ENCODE data around the gene MPDU1.
"Not testable (repeated sequence)": the region's sequence is repeated elsewhere in the genome, so short reads cannot be mapped to it uniquely, and the experiment has no call there.

MPDU1 gene

DNA sequence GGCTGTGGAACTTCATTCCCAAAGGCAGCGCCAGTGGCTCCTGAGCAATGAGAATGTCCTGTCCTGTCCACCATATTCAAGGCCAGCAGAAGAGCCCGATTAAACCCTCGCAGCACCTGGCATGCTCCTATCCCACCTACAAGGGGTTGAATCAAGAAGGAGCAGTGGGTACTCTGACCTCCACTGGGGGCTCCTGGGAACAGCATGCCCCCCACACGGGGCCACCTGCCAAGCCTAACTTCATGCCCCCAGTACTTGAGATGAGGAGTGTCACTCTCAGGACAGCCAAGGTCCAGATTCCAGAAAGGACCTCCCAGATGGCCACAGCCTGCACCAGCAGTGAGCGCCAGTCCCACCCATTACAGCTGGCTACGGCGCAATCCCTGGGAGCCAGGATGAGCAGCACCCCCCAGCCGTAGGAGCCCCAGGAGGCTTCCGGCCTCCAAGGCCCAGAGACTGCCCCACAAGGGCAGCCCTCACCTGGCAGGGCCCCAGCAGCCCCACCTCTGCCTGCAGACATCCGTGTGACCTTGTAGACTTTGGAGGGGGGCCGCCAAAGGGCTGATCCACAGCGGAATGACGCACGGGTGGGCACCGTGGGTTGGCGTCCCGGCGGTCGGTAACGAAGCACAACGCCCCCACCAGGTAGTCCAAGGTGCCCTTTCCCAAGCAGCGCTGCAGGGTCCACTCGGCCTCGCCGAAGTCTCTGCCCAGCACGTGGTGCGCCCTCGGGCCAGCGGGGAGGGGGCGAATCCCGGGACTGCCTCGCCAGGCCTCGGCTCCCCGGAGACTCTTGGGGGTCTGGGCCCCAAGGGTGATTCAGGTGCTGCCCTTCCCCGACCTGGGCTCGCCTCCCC, 1.0 kb upstream of the MPDU1 start:
- DNase-seq (no peak), ATAC-seq (replicated peaks) (no peak)
- Mint-ChIP-seq H3K36me3 (peaks cover 65 to 79% of the 10 kb centered on the region in 2 donors), H3K27me3 (no peaks in the 10 kb centered on the region), H3K4me1 (peaks cover 52 to 82% of the 10 kb centered on the region in 2 donors), H3K27ac (peak overlapping the region; percentile 100), H3K9me3 (no peaks in the 10 kb centered on the region), H3K4me3 (peak overlapping the region; percentile 95 to 97)

DNA sequence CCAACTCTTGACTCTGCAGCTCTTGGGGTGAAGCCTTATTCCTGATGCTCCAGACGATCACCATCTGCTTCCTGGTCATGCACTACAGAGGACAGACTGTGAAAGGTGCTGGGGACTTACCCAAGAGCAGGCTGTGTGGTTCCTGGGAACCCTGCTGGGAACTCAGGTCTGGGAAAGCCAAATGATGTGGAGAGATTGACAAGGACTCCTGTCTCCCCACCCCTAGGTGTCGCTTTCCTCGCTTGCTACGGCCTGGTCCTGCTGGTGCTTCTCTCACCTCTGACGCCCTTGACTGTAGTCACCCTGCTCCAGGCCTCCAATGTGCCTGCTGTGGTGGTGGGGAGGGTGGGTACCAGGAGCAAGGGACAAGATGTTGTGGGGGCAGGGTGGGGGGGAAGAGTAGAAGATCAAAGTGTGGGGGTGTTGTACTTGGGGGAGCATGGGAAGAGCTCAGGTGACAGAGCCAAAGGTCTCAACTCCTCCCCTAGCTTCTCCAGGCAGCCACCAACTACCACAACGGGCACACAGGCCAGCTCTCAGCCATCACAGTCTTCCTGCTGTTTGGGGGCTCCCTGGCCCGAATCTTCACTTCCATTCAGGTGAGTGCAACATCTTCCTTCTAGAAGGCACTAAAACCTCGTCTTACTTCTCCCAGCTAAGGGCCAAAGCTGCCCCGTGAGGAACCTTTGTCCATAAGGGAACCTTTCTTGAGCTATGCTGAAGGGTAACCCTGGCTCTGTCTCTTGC, 3.2 kb downstream of the MPDU1 start:
- peaks cover 60 to 67% of the 10 kb centered on the region in 2 donors for H3K36me3 Mint-ChIP-seq
- H3K4me3 Mint-ChIP-seq, result no peak overlapping the region
- H3K4me1 Mint-ChIP-seq, result peaks cover 20 to 60% of the 10 kb centered on the region in 2 donors
- ATAC-seq (replicated peaks) (no peak), DNase-seq (no peak)
- peak overlapping the region; percentile 59 for H3K27ac Mint-ChIP-seq
- H3K9me3 Mint-ChIP-seq, result no peaks in the 10 kb centered on the region
- no peaks in the 10 kb centered on the region for H3K27me3 Mint-ChIP-seq

- ATAC-seq (replicated peaks) (no peak), DNase-seq (no peak)
- H3K27me3 Mint-ChIP-seq, result no peaks in the 10 kb centered on the region
- peak overlapping the region; percentile 59 for H3K27ac Mint-ChIP-seq
- H3K36me3 Mint-ChIP-seq, result peaks cover 54 to 67% of the 10 kb centered on the region in 2 donors
- H3K4me1 Mint-ChIP-seq, result peaks cover 13 to 53% of the 10 kb centered on the region in 2 donors
- H3K4me3 Mint-ChIP-seq, result no peak overlapping the region
- no peaks in the 10 kb centered on the region for H3K9me3 Mint-ChIP-seq
Observed at GRCh38 chr17:7587420-7588151, 3.9 kb downstream of the MPDU1 start.

GRCh38 chr17:7588553-7589203, 5.0 kb downstream of the MPDU1 start:
- Mint-ChIP-seq H3K4me1 (peaks cover 8 to 45% of the 10 kb centered on the region in 2 donors), H3K36me3 (peaks cover 55 to 71% of the 10 kb centered on the region in 2 donors), H3K27me3 (no peaks in the 10 kb centered on the region)

DNA sequence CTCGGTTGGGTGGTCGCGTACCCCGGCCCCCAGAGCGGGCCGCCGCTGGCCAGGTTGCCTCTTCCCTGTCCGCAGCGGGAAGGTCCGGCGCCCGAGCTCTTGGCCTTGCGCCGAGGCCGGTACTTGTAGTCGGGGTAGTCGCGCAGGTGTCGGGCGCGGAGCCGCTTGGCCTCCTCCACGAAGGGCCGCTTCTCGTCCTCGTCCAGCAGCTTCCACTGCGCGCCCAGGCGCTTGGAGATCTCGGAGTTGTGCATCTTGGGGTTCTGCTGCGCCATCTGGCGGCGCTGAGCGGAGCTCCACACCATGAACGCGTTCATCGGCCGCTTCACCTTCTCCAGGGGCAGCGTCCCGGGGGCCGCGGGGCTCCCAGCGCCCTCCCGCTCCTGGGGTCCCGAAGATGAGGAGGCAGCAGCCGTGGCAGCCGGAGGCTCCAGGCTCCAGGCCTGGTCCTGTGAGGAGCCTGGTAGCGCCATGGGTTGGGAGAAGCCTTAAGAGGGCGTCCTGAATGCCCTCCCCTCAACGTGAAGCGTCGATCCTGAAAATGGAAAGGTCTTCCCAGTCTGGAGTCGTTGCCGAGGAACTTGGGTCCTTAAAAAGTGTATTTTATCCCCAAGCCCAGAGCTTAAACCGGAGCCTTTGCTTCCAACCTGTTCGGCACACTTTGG, 5.7 kb downstream of the MPDU1 start:
- Mint-ChIP-seq H3K4me3 (no peak overlapping the region), H3K4me1 (peaks cover 8 to 43% of the 10 kb centered on the region in 2 donors), H3K9me3 (no peaks in the 10 kb centered on the region), H3K27ac (no peak overlapping the region), H3K27me3 (no peaks in the 10 kb centered on the region), H3K36me3 (peaks cover 61 to 72% of the 10 kb centered on the region in 2 donors)
- peak; percentile 90 to 92 for ATAC-seq (replicated peaks)
- peak; percentile 48 for DNase-seq

More at GRCh38 chr17:7588553-7589203, 5.0 kb downstream of the MPDU1 start:
- H3K9me3 Mint-ChIP-seq, result no peaks in the 10 kb centered on the region
- no peak overlapping the region for H3K4me3 Mint-ChIP-seq
- no peak for DNase-seq
- no peak for ATAC-seq (replicated peaks)
- H3K27ac Mint-ChIP-seq, result no peak overlapping the region

DNA sequence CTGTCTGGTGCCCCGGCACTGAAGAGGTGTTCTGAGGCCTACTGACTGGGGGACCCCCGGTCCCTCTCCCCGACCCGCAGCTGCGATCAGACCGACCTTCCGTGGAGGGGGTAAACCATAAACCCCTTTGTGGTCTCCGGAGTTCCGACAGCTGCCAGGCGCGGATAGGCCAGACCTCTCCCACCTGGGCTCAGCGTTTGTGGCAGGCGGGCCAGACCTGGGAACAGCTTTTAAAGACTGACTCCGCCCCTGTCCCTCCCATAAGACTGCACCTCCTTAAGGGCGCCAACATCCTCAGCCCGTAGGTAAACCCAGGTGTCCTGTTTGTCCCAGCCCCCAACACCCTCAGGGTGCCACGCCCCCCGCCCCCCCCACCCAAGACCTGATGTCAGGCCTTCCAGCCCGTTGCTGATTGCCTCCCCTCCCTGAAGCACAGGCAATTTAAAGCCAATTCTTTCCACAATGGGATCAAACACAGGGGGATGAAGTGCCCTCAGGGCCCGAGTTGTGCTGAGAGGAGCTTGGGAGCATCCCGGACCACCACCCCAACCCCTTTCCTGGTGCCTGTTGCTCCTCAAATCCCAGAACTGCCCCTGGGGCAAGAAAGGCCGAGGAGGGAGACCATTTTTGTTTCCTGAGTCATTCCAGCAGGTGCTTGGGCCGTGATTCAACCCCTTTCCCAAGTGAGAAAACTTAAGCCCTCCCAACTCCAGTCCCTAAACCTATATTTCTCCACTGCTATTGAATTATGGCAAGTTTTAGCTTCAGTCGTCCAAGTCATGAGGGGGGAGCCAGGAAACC, 6.4 kb downstream of the MPDU1 start, which contains the start of gene SOX15:
Gene SOX15 (minus strand): TSS at position 204 of the 801 bp plus-strand sequence. CDS start 418 bp downstream, outside the sequence.
- DNase-seq (no peak), ATAC-seq (replicated peaks) (peak in 1 of 2 donors; percentile 15)
- H3K27ac Mint-ChIP-seq, result peak within 1 kb of the TSS; percentile 51
- H3K4me3 Mint-ChIP-seq, result no peak within 1 kb of the TSS
- H3K4me1 Mint-ChIP-seq, result peaks cover 3 to 35% of the 10 kb centered on the region in 2 donors
- no peaks in the 10 kb centered on the region for H3K27me3 Mint-ChIP-seq
- no peaks in the 10 kb centered on the region for H3K9me3 Mint-ChIP-seq
- H3K36me3 Mint-ChIP-seq, result peaks cover 56 to 70% of the 10 kb centered on the region in 2 donors

DNA sequence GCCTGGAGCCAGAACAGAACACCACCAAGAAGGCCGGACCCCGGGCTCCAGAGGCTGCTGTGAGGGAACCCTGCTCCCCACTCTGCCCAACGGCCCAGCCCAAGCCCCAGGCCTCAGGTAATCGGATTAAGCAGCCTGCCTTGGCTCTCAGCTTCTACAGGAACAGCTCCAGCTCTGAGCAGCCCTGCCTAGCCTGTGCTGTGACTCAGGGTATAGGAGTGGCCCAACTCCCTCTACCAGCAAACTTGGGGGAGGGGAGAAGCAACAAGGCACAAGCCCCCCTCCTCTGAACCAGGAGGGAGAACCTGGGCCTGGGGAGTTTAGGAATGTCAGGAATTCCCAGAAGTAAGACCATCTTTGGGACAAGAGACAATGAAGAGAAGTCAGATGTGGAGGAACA, 7.1 kb downstream of the MPDU1 start:
- no peak for ATAC-seq (replicated peaks)
- no peaks in the 10 kb centered on the region for H3K9me3 Mint-ChIP-seq
- H3K4me1 Mint-ChIP-seq, result peaks cover 2 to 29% of the 10 kb centered on the region in 2 donors
- no peak overlapping the region for H3K27ac Mint-ChIP-seq
- H3K4me3 Mint-ChIP-seq, result no peak overlapping the region
- no peaks in the 10 kb centered on the region for H3K27me3 Mint-ChIP-seq
- DNase-seq, result no peak
- H3K36me3 Mint-ChIP-seq, result peaks cover 59 to 73% of the 10 kb centered on the region in 2 donors

- no peak for ATAC-seq (replicated peaks)
- Mint-ChIP-seq H3K4me3 (no peak overlapping the region), H3K36me3 (peaks cover 60 to 74% of the 10 kb centered on the region in 2 donors), H3K9me3 (no peaks in the 10 kb centered on the region), H3K4me1 (peaks cover 0 to 26% of the 10 kb centered on the region in 2 donors), H3K27me3 (no peaks in the 10 kb centered on the region), H3K27ac (no peak overlapping the region)
- DNase-seq, result no peak
Observed at GRCh38 chr17:7591596-7591995, 7.9 kb downstream of the MPDU1 start.

- no peak for DNase-seq
- ATAC-seq (replicated peaks), result no peak
- Mint-ChIP-seq H3K4me3 (no peak overlapping the region), H3K27ac (no peak overlapping the region), H3K9me3 (no peaks in the 10 kb centered on the region), H3K4me1 (peaks cover 0 to 21% of the 10 kb centered on the region in 2 donors), H3K27me3 (no peaks in the 10 kb centered on the region), H3K36me3 (peaks cover 56 to 72% of the 10 kb centered on the region in 2 donors)
Observed at GRCh38 chr17:7592422-7593021, 8.9 kb downstream of the MPDU1 start.

DNA sequence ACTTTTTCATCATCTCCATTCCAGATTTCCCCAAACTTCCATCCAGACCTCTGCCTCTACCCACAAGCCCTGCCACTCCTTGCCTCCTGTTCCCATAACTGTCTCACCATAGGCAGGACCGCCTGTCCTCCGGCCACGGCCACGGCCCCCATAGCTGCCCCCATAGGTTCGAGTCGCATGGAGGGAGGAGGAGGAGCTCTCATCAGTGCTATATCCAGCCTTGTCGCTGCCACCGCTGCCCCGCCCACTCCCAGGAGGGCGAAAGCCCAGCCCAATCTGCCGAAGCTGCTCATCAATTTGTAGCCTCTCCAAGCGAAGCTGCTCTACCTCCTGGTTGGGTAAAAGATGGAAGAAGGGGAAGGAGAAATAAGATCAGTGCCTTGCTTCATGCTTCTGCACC, 9.6 kb downstream of the MPDU1 start:
- H3K9me3 Mint-ChIP-seq, result no peaks in the 10 kb centered on the region
- H3K36me3 Mint-ChIP-seq, result peaks cover 54 to 65% of the 10 kb centered on the region in 2 donors
- H3K27ac Mint-ChIP-seq, result no peak overlapping the region
- DNase-seq (no peak), ATAC-seq (replicated peaks) (no peak)
- peaks cover 0 to 15% of the 10 kb centered on the region in 2 donors for H3K4me1 Mint-ChIP-seq
- no peak overlapping the region for H3K4me3 Mint-ChIP-seq
- no peaks in the 10 kb centered on the region for H3K27me3 Mint-ChIP-seq

GRCh38 chr17:7597561-7597960, 13.9 kb downstream of the MPDU1 start:
- peaks cover 60 to 67% of the 10 kb centered on the region in 2 donors for H3K36me3 Mint-ChIP-seq
- H3K27ac Mint-ChIP-seq; H3K9me3 Mint-ChIP-seq; H3K27me3 Mint-ChIP-seq; ATAC-seq (replicated peaks); DNase-seq; H3K4me1 Mint-ChIP-seq; H3K4me3 Mint-ChIP-seq: not testable (repeated sequence)

GRCh38 chr17:7606280-7606679, 22.6 kb downstream of the MPDU1 start:
- H3K4me1 Mint-ChIP-seq, result peaks cover 10 to 15% of the 10 kb centered on the region in 2 donors
- peaks cover 33 to 47% of the 10 kb centered on the region in 2 donors for H3K36me3 Mint-ChIP-seq

More at GRCh38 chr17:7606280-7606679, 22.6 kb downstream of the MPDU1 start:
- H3K4me3 Mint-ChIP-seq, result no peak overlapping the region
- H3K9me3 Mint-ChIP-seq, result no peaks in the 10 kb centered on the region
- no peaks in the 10 kb centered on the region for H3K27me3 Mint-ChIP-seq
- ATAC-seq (replicated peaks), result no peak
- no peak for DNase-seq
- H3K27ac Mint-ChIP-seq, result no peak overlapping the region

Measured in stimulated activated naive B cell treated with anti-CD40 and anti-IgM and Interleukin-4, amounts not matched to agents 10 μg/mL and 1 μg/mL and 100 μg/mL, for 72 hours (primary cell).